ENCODE results near the gene PCARE. TPM values are rescaled to one million over a fixed set of nuclear protein-coding genes. Genes with fewer than 3 reads are reported as not detected.

PCARE gene
- polyA plus RNA-seq, 1 donor from 2014 or later: not detected

GRCh38 chr2:29072251-29072650, 2.1 kb downstream of the PCARE start:
- Histone ChIP-seq H3K79me2 (replicated peaks; ENCODE audit: insufficient read depth, low read length) (no peaks in the 10 kb centered on the region), H3K27me3 (ENCODE audit: insufficient read depth, low read depth, low read length) (no peaks in the 10 kb centered on the region), H4K20me1 (ENCODE audit: insufficient read depth) (no peaks in the 10 kb centered on the region), H3F3A (ENCODE audit: insufficient read depth, low read length, poor library complexity, severe bottlenecking) (no peaks in the 10 kb centered on the region), H3K36me3 (ENCODE audit: insufficient read depth, low read length) (no peaks in the 10 kb centered on the region), H3K4me2 (ENCODE audit: low read length) (no peak overlapping the region), H3K9ac (ENCODE audit: low read length) (no peak overlapping the region), H3K9me2 (ENCODE audit: insufficient read depth, low read length) (no peaks in the 10 kb centered on the region), H3K9me3 (ENCODE audit: low read length) (no peaks in the 10 kb centered on the region), H2AFZ (ENCODE audit: low read depth, low read length) (no peak overlapping the region), H3K4me3 (ENCODE audit: low read length) (no peak overlapping the region), H3K27ac (ENCODE audit: low read length) (no peak overlapping the region)
- no peak for TF ChIP-seq REST (IDR thresholded peaks at IDR 0.05; ENCODE audit: borderline replicate concordance)
- no peak for TF ChIP-seq RAD21 (conservative IDR thresholded peaks at IDR 0.05)
- TF ChIP-seq POLR2AphosphoS5 (IDR thresholded peaks at IDR 0.05): no peak
- no peak for TF ChIP-seq SMC3 (conservative IDR thresholded peaks at IDR 0.05; ENCODE audit: poor library complexity)
- no peak for TF ChIP-seq TAF1 (IDR thresholded peaks at IDR 0.05; ENCODE audit: low read depth)
- TF ChIP-seq EZH2 (IDR thresholded peaks at IDR 0.05; ENCODE audit: borderline replicate concordance, insufficient read depth, low read length, poor library complexity, severe bottlenecking): no peak
- no peak for TF ChIP-seq CTCF (IDR thresholded peaks at IDR 0.05; ENCODE audit: poor library complexity, severe bottlenecking)
- no peak for TF ChIP-seq MXI1 (conservative IDR thresholded peaks at IDR 0.05; ENCODE audit: poor library complexity, severe bottlenecking)
- no peak for TF ChIP-seq EP300 (conservative IDR thresholded peaks at IDR 0.05; ENCODE audit: poor library complexity, severe bottlenecking)

GRCh38 chr2:29071032-29071975, 3.0 kb downstream of the PCARE start:
- Histone ChIP-seq H3K27me3 (ENCODE audit: insufficient read depth, low read depth, low read length) (no peaks in the 10 kb centered on the region), H3K9me2 (ENCODE audit: insufficient read depth, low read length) (no peaks in the 10 kb centered on the region), H3K9me3 (ENCODE audit: low read length) (no peaks in the 10 kb centered on the region), H2AFZ (ENCODE audit: low read depth, low read length) (no peak overlapping the region), H3K4me3 (ENCODE audit: low read length) (no peak overlapping the region), H3K79me2 (replicated peaks; ENCODE audit: insufficient read depth, low read length) (no peaks in the 10 kb centered on the region), H3F3A (ENCODE audit: insufficient read depth, low read length, poor library complexity, severe bottlenecking) (no peaks in the 10 kb centered on the region), H3K27ac (ENCODE audit: low read length) (no peak overlapping the region), H3K9ac (ENCODE audit: low read length) (no peak overlapping the region), H3K36me3 (ENCODE audit: insufficient read depth, low read length) (no peaks in the 10 kb centered on the region), H3K4me2 (ENCODE audit: low read length) (no peak overlapping the region), H4K20me1 (ENCODE audit: insufficient read depth) (no peaks in the 10 kb centered on the region)
- TF ChIP-seq TAF1 (IDR thresholded peaks at IDR 0.05; ENCODE audit: low read depth) (no peak), MXI1 (conservative IDR thresholded peaks at IDR 0.05; ENCODE audit: poor library complexity, severe bottlenecking) (no peak), POLR2AphosphoS5 (IDR thresholded peaks at IDR 0.05) (no peak)

Data from neural cell (in vitro differentiated cells).